Natural killer cell (primary cell): Measurements from ENCODE around the gene SCTR. TPM values are rescaled to one million over a fixed set of nuclear protein-coding genes. Genes with fewer than 3 reads are reported as not detected.

ENCODE experiments used
- ATAC-seq, 3 donors: fragments of 150-1000 bp in 2 of 3; fragments of 200-7000 bp in 1 of 3; cut with Tn5 transposase; 1 replicate in 1 of 3; 2 replicates in 2 of 3; pipeline ENCODE4 v1.10.0; 2021; ENCODE audit warnings: mild to moderate bottlenecking in 2 of 3, moderate library complexity in 2 of 3
- DNase-seq, 2 donors: peaks; one replicate each; pipeline versions ENCODE4 v3.0.0 to v3.0.0-alpha.2; 2013 to 2021; ENCODE audit warnings: mixed read lengths in 1 of 2
- H3K27ac ChIP-seq: one replicate; pipeline ENCODE4 v1.5.1; 2013; ENCODE audit warnings: mild to moderate bottlenecking, low read length
- H3K27me3 ChIP-seq: one replicate; pipeline ENCODE4 v1.6.1; 2013; ENCODE audit warnings: low read length; ENCODE audit not compliant: control insufficient read depth, insufficient read depth
- H3K36me3 ChIP-seq: one replicate; pipeline ENCODE4 v1.6.1; 2013; ENCODE audit warnings: low read length; ENCODE audit not compliant: control insufficient read depth, insufficient read depth
- H3K4me1 ChIP-seq: one replicate; pipeline ENCODE4 v1.6.1; 2013; ENCODE audit warnings: low read length; ENCODE audit not compliant: control insufficient read depth, insufficient read depth
- H3K4me3 ChIP-seq: one replicate; pipeline ENCODE4 v1.5.1; 2013; ENCODE audit warnings: low read length
- H3K9me3 ChIP-seq: one replicate; pipeline ENCODE4 v1.6.1; 2013; ENCODE audit warnings: low read length; ENCODE audit not compliant: control insufficient read depth, insufficient read depth
- H3K27ac Mint-ChIP-seq, 2 donors: one replicate each; pipeline ENCODE4 v1.8.0; 2022; ENCODE audit warnings: mild to moderate bottlenecking in 2 of 2, mixed read lengths in 2 of 2, moderate library complexity in 1 of 2
- H3K27me3 Mint-ChIP-seq, 2 donors: one replicate each; pipeline ENCODE4 v1.8.0; 2022; ENCODE audit warnings: low read depth in 2 of 2, mixed read lengths in 2 of 2
- H3K36me3 Mint-ChIP-seq: one replicate; pipeline ENCODE4 v1.8.0; 2022; ENCODE audit warnings: mixed read lengths
- H3K4me1 Mint-ChIP-seq, 2 donors: one replicate each; pipeline ENCODE4 v1.8.0; 2022; ENCODE audit warnings: mixed read lengths in 2 of 2
- H3K4me3 Mint-ChIP-seq: one replicate; pipeline ENCODE4 v1.8.0; 2022; ENCODE audit warnings: mild to moderate bottlenecking, moderate library complexity, mixed read lengths
- H3K9me3 Mint-ChIP-seq, 2 donors: one replicate each; pipeline ENCODE4 v1.8.0; 2022; ENCODE audit warnings: mixed read lengths in 2 of 2
- WGBS: methylation state at CpG from one replicate; pipeline ENCODE4 v1.1.7; 2013; ENCODE audit warnings: missing lambda C conversion rate; ENCODE audit not compliant: insufficient coverage; 5-methylcytosine and 5-hydroxymethylcytosine counted together
- intact Hi-C: fragments of 100-400 bp; cut with micrococcal nuclease; formaldehyde crosslinking; loops from one replicate; pipeline ENCODE4 v1.14.2; 2022
- total RNA-seq, 4 donors: library from RNA; stranded (reverse); fragments of 120-200 nt in 1 of 4; gene quantifications; one replicate each; pipeline versions ENCODE4 v1.2.3 to v1.2.4, GENCODE V29; 2013 to 2022
- TF ChIP-seq, protein P1 (sequence below): fragments of 200-600 bp; IDR thresholded peaks from one replicate; pipeline ENCODE4 v1.8.0; 2022; ENCODE audit warnings: antibody characterized with exemption

SCTR gene
- total RNA-seq, 3 donors from 2014 or later (not counting 1 experiment from before 2014, with no cell fraction given): not detected

- no peak for ATAC-seq
These were observed 5.8 kb downstream of the SCTR start for GRCh38 chr2:119518401-119519056.

GRCh38 chr2:119517433-119517832 is 6.8 kb downstream of the SCTR start:
- H3K27me3 Mint-ChIP-seq: peaks cover 9 to 16% of the 10 kb centered on the region in 2 donors
- intact Hi-C loops: no loop called here

More at GRCh38 chr2:119518401-119519056, 5.8 kb downstream of the SCTR start:
- Mint-ChIP-seq H3K4me3 (no peak overlapping the region), H3K36me3 (no peaks in the 10 kb centered on the region), H3K27me3 (peaks cover 13 to 21% of the 10 kb centered on the region in 2 donors), H3K27ac (no peak overlapping the region), H3K4me1 (peaks cover 0 to 7% of the 10 kb centered on the region in 2 donors), H3K9me3 (no peaks in the 10 kb centered on the region)
- Histone ChIP-seq H3K4me3 (no peak overlapping the region), H3K27ac (no peak overlapping the region), H3K27me3 (no peaks in the 10 kb centered on the region), H3K4me1 (no peaks in the 10 kb centered on the region), H3K9me3 (no peaks in the 10 kb centered on the region), H3K36me3 (no peaks in the 10 kb centered on the region)
- intact Hi-C loops: no loop called here
- TF ChIP-seq, protein P1, sequence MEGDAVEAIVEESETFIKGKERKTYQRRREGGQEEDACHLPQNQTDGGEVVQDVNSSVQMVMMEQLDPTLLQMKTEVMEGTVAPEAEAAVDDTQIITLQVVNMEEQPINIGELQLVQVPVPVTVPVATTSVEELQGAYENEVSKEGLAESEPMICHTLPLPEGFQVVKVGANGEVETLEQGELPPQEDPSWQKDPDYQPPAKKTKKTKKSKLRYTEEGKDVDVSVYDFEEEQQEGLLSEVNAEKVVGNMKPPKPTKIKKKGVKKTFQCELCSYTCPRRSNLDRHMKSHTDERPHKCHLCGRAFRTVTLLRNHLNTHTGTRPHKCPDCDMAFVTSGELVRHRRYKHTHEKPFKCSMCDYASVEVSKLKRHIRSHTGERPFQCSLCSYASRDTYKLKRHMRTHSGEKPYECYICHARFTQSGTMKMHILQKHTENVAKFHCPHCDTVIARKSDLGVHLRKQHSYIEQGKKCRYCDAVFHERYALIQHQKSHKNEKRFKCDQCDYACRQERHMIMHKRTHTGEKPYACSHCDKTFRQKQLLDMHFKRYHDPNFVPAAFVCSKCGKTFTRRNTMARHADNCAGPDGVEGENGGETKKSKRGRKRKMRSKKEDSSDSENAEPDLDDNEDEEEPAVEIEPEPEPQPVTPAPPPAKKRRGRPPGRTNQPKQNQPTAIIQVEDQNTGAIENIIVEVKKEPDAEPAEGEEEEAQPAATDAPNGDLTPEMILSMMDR: no peak
- no peak for DNase-seq
- WGBS: 76% methylated on average over 10 of the region's 10 CpGs

DNA sequence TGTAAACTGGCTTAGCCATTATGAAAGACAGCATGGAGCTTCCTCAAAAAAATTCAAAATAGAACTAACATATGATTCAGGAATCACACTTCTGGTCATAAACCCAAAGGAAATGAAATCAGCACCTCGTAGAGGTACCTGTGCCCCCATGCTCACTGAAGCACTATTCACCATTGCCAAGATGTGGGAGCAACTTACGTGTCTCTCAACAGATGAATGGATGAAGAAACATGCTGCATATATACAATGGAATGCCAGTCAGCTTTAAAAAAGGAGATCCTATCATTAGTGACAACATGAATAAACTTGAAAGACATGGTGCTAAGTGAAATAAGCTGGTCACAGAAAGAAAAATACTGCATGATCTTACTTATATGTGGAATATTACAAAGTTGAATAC is 8.2 kb downstream of the SCTR start:
- H3K27ac Mint-ChIP-seq: no peak overlapping the region
- no peaks in the 10 kb centered on the region for H3K4me1 ChIP-seq
- H3K4me3 Mint-ChIP-seq: no peak overlapping the region
- TF ChIP-seq, protein P1: no peak
- H3K27me3 Mint-ChIP-seq: peaks cover 3 to 13% of the 10 kb centered on the region in 2 donors
- no peaks in the 10 kb centered on the region for H3K36me3 ChIP-seq
- H3K9me3 Mint-ChIP-seq: no peaks in the 10 kb centered on the region
- peaks cover 3% of the 10 kb centered on the region for H3K27me3 ChIP-seq
- ATAC-seq: no peak
- WGBS: 73% methylated on average over 2 of the region's 2 CpGs
- no peaks in the 10 kb centered on the region for H3K9me3 ChIP-seq
- DNase-seq: no peak
- H3K36me3 Mint-ChIP-seq: no peaks in the 10 kb centered on the region
- peaks cover 0 to 5% of the 10 kb centered on the region in 2 donors for H3K4me1 Mint-ChIP-seq
- no peak overlapping the region for H3K4me3 ChIP-seq
- intact Hi-C loops: no loop called here
- H3K27ac ChIP-seq: no peak overlapping the region

More at GRCh38 chr2:119517433-119517832, 6.8 kb downstream of the SCTR start:
- Mint-ChIP-seq H3K36me3 (no peaks in the 10 kb centered on the region), H3K9me3 (no peaks in the 10 kb centered on the region), H3K27ac (no peak overlapping the region), H3K4me1 (peaks cover 0 to 5% of the 10 kb centered on the region in 2 donors), H3K4me3 (no peak overlapping the region)
- Histone ChIP-seq H3K27ac (no peak overlapping the region), H3K9me3 (no peaks in the 10 kb centered on the region), H3K4me1 (no peaks in the 10 kb centered on the region), H3K27me3 (peaks cover 3% of the 10 kb centered on the region), H3K4me3 (no peak overlapping the region), H3K36me3 (no peaks in the 10 kb centered on the region)
- 18% methylated on average over 6 of the region's 7 CpGs for WGBS
- TF ChIP-seq, protein P1: peak; percentile 46
- peak in 2 of 3 donors; percentile 41 to 61 for ATAC-seq
- peak; percentile 17 to 44 for DNase-seq

GRCh38 chr2:119513832-119514231 is 10.5 kb downstream of the SCTR start:
- no peak overlapping the region for H3K27ac Mint-ChIP-seq
- WGBS: no CpG with 5 or more reads among the region's 1 CpG
- peaks cover 6 to 16% of the 10 kb centered on the region in 2 donors for H3K27me3 Mint-ChIP-seq

More at GRCh38 chr2:119513832-119514231, 10.5 kb downstream of the SCTR start:
- DNase-seq (no peak), ATAC-seq (no peak)
- Mint-ChIP-seq H3K4me1 (peaks cover 0 to 5% of the 10 kb centered on the region in 2 donors), H3K4me3 (no peak overlapping the region), H3K36me3 (no peaks in the 10 kb centered on the region), H3K9me3 (no peaks in the 10 kb centered on the region)
- Histone ChIP-seq H3K4me3 (no peak overlapping the region), H3K36me3 (no peaks in the 10 kb centered on the region), H3K27me3 (peaks cover 3% of the 10 kb centered on the region), H3K27ac (no peak overlapping the region), H3K9me3 (no peaks in the 10 kb centered on the region), H3K4me1 (no peaks in the 10 kb centered on the region)
- intact Hi-C loops: no loop called here
- TF ChIP-seq, protein P1: no peak
